Thyroid gland (tissue), 4 donors: ENCODE data around the gene IFI35. TPM values are rescaled to one million over a fixed set of nuclear protein-coding genes. Genes with fewer than 3 reads are reported as not detected.

Experiments used
- DNase-seq, 2 donors: peaks; one replicate each; pipeline ENCODE4 v3.0.0-alpha.2; 2019
- H3K27ac ChIP-seq, 3 donors: fragments of 200-600 bp; sonication (generic); 1 replicate in 2 of 3; 2 replicates in 1 of 3; pipeline ENCODE4 v1.5.1; 2016 to 2019; ENCODE audit warnings: mild to moderate bottlenecking in 1 of 3, moderate library complexity in 1 of 3
- H3K27me3 ChIP-seq: fragments of 200-600 bp; sonication (generic); one replicate; pipeline ENCODE4 v1.5.1; 2019
- H3K36me3 ChIP-seq, 2 donors: fragments of 200-600 bp; sonication (generic); one replicate each; pipeline ENCODE4 v1.5.1; 2016 to 2019
- H3K4me1 ChIP-seq, 2 donors: fragments of 200-600 bp; sonication (generic); one replicate each; pipeline ENCODE4 v1.5.1; 2017 to 2019
- H3K4me3 ChIP-seq, 3 donors: fragments of 200-600 bp; sonication (generic); replicated peaks in 1 of 3; 1 replicate in 2 of 3; 2 replicates in 1 of 3; pipeline ENCODE4 v1.5.1; 2016; ENCODE audit warnings: mild to moderate bottlenecking in 1 of 3
- H3K9me3 ChIP-seq: fragments of 200-600 bp; sonication (generic); one replicate; pipeline ENCODE4 v1.5.1; 2017
- POLR2A ChIP-seq, 2 donors: fragments of 450-650 bp; IDR thresholded peaks; one replicate each; pipeline ENCODE4 v1.6.1; 2017; ENCODE audit warnings: antibody characterized with exemption in 2 of 2, mild to moderate bottlenecking in 2 of 2, moderate library complexity in 1 of 2
- WGBS, 2 donors: methylation state at CpG; one replicate each; pipeline ENCODE4 v1.1.5; 2017; 5-methylcytosine and 5-hydroxymethylcytosine counted together
- intact Hi-C: fragments of 100-400 bp; cut with DNase I; formaldehyde crosslinking; loops from one replicate; pipeline ENCODE4 v1.15.1; 2023
- total RNA-seq, 4 donors: library from RNA; depleted of rRNA; stranded (reverse); fragments of >200 nt; gene quantifications; one replicate each; pipeline ENCODE4 v1.2.3, GENCODE V29; 2016
- TF ChIP-seq, protein P1 (sequence below), 6 experiments: fragments of 200-600 bp in 3 of 6; fragments of 450-650 bp in 3 of 6; sonication (generic) in 3 of 6; IDR thresholded peaks; one replicate each; pipeline ENCODE4 v1.5.1; 2016 to 2019; ENCODE audit warnings: antibody characterized with exemption in 6 of 6, mild to moderate bottlenecking in 2 of 6, inconsistent platforms in 1 of 6, moderate library complexity in 1 of 6

The IFI35 gene
- total RNA-seq, 4 donors from 2014 or later = 23.9 to 43.9 (median 35.8) TPM

DNA sequence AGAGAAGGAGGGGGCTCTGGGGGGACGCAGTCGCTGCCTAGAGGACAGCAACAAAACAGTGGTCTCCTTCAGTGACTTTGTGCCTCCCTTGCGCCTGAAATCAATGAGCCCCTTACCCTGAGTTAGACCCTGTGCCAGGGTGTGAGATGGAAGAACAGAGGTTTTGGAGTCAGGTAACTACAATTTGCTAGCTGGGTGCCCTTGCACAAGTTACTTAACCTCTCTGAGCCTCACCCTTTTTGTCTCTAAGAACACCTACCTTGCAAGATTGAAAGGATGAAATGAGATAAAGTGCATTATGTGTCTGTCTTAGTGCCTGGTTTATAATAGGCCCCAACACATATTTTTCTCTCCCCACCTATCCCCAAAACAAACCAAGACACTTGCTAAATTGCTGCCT is 28.3 kb downstream of the IFI35 start:
- intact Hi-C loops = no loop called here
- Histone ChIP-seq H3K9me3 (no peaks in the 10 kb centered on the region), H3K27ac (no peak overlapping the region), H3K4me1 (no peaks in the 10 kb centered on the region), H3K4me3 (no peak overlapping the region), H3K36me3 (no peaks in the 10 kb centered on the region), H3K27me3 (no peaks in the 10 kb centered on the region)
- no peak for DNase-seq
- 83 to 84% methylated on average over 3 of the region's 3 CpGs for WGBS, 2 donors
- TF ChIP-seq, protein P1, sequence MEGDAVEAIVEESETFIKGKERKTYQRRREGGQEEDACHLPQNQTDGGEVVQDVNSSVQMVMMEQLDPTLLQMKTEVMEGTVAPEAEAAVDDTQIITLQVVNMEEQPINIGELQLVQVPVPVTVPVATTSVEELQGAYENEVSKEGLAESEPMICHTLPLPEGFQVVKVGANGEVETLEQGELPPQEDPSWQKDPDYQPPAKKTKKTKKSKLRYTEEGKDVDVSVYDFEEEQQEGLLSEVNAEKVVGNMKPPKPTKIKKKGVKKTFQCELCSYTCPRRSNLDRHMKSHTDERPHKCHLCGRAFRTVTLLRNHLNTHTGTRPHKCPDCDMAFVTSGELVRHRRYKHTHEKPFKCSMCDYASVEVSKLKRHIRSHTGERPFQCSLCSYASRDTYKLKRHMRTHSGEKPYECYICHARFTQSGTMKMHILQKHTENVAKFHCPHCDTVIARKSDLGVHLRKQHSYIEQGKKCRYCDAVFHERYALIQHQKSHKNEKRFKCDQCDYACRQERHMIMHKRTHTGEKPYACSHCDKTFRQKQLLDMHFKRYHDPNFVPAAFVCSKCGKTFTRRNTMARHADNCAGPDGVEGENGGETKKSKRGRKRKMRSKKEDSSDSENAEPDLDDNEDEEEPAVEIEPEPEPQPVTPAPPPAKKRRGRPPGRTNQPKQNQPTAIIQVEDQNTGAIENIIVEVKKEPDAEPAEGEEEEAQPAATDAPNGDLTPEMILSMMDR (IDR thresholded peaks at IDR 0.05) = no peak
- TF ChIP-seq POLR2A (IDR thresholded peaks at IDR 0.05) = no peak

DNA sequence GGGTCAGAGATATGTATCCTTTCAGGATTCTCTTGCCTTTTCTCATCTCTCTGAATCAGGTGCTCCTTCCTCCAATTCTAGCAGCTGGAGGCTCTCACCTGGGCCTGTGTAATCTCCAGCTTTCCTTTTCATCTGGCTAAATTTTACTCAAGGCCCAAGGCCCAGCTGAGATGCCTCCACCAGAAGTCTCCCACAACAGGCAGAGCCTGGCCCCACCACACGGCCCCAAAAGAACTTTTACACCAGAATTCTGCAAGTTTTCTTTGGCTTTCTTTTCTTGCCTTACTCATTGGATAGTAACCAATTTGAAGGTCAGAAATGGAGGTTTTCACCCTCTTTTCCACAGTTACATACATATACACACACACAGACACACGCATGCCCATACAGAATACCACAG is 33.1 kb downstream of the IFI35 start:
- no peak overlapping the region for H3K27ac ChIP-seq
- intact Hi-C loops = no loop called here
- H3K4me3 ChIP-seq = no peak overlapping the region
- WGBS, 2 donors = 91 to 93% methylated on average over 2 of the region's 2 CpGs
- no peak for DNase-seq
- H3K9me3 ChIP-seq = no peaks in the 10 kb centered on the region
- H3K27me3 ChIP-seq = no peaks in the 10 kb centered on the region
- H3K36me3 ChIP-seq = no peaks in the 10 kb centered on the region
- no peak for TF ChIP-seq POLR2A (IDR thresholded peaks at IDR 0.05)
- TF ChIP-seq, protein P1 (IDR thresholded peaks at IDR 0.05) = no peak
- H3K4me1 ChIP-seq = no peaks in the 10 kb centered on the region

DNA sequence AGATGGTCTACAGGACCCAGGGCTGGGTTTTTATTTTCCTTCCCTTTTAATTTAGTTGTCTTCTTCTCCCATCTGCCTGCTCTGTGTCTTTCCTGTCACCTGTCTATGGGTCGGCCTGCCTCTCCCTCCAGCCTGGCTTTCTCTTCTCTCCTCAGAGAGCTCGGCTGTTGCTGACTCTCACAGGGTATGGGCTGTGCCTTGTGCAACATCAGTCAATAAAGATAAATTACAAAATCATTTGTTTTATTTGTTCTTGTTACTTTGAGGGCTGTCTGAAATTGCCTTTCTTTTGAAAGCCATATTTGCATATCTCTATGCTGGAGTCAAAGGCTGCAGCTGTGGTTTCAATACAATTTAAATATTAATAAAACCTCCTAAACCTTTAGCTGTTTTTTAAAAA is 34.1 kb downstream of the IFI35 start:
- WGBS, 2 donors = 84 to 88% methylated on average over 2 of the region's 2 CpGs
- no peak overlapping the region for H3K27ac ChIP-seq
- no peaks in the 10 kb centered on the region for H3K9me3 ChIP-seq
- H3K27me3 ChIP-seq = no peaks in the 10 kb centered on the region
- H3K4me3 ChIP-seq = no peak overlapping the region
- H3K36me3 ChIP-seq = no peaks in the 10 kb centered on the region
- TF ChIP-seq, protein P1 (IDR thresholded peaks at IDR 0.05) = no peak
- TF ChIP-seq POLR2A (IDR thresholded peaks at IDR 0.05) = no peak
- H3K4me1 ChIP-seq = no peaks in the 10 kb centered on the region
- intact Hi-C loops = no loop called here
- DNase-seq = no peak

DNA sequence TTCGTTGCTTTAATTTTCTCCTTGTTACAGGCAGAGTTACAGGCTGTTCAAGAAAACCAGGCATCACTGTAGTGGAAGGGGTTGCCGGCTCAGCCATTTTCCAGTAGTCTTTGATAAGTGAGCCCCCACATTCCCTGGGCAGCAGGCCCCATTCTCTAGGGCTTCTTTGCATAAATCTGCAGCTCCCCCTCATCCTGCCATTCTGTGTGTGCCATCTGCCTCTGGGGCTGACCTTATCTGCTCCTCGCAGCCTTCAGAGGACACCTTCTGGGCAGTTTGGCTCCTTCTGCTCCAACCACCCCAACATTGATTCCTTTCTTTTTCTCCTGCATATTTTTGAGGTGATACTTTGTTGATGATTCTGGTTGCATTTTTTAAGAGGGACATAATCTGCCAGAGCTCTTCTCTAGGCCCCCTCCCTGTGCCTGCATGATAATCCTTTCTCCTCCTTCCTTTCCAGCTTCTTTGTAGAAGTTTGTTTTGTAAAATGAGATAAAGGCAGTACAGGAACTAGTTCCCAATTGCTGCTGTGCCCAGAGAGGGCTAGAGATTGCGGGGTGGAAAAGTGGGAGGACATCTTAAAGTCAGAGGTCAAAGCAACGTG is 35.5 kb downstream of the IFI35 start:
- 79 to 83% methylated on average over 5 of the region's 5 CpGs for WGBS, 2 donors
- TF ChIP-seq, protein P1 (IDR thresholded peaks at IDR 0.05) = no peak
- no peak for TF ChIP-seq POLR2A (IDR thresholded peaks at IDR 0.05)
- H3K4me1 ChIP-seq = no peaks in the 10 kb centered on the region
- H3K27ac ChIP-seq = no peak overlapping the region
- intact Hi-C loops = no loop called here
- no peak for DNase-seq
- no peaks in the 10 kb centered on the region for H3K27me3 ChIP-seq
- no peak overlapping the region for H3K4me3 ChIP-seq
- no peaks in the 10 kb centered on the region for H3K36me3 ChIP-seq
- H3K9me3 ChIP-seq = no peaks in the 10 kb centered on the region

DNA sequence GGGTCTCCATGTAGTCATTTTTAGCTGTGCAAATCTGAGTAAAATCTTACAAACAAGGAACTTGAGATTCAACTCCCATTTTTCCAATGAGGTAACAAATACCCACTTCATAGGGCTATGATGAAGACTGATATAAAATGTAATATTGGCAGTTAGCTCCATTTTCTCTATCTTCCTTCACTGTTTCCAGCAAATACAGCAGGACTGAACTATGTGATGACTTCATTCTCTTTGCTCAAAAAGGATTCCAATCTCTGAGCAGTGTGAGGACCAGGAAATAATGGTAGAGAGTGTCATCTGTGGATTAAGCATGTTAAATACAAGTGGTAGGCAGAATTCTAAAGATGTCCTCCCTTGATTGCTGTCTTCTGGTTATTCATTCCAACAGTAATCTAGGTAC is 36.7 kb downstream of the IFI35 start:
- H3K4me1 ChIP-seq = no peaks in the 10 kb centered on the region

More for the DNA sequence above, 36.7 kb downstream of the IFI35 start:
- H3K27ac ChIP-seq = no peak overlapping the region
- no peak for TF ChIP-seq POLR2A (IDR thresholded peaks at IDR 0.05)
- TF ChIP-seq, protein P1 (IDR thresholded peaks at IDR 0.05) = no peak
- intact Hi-C loops = no loop called here
- no peaks in the 10 kb centered on the region for H3K27me3 ChIP-seq
- H3K4me3 ChIP-seq = no peak overlapping the region
- DNase-seq = no peak
- no peaks in the 10 kb centered on the region for H3K36me3 ChIP-seq
- H3K9me3 ChIP-seq = no peaks in the 10 kb centered on the region
